Caco-2 (cell line): ENCODE measurements around the gene CXCL12. TPM values are rescaled to one million over a fixed set of nuclear protein-coding genes. Genes with fewer than 3 reads are reported as not detected.

Experiments
- BruUV-seq: library from RNA; stranded (reverse); fragments of 400-500 nt; replicated peaks from 2 replicates; lab custom pipeline; 2021; lab: Mats Ljungman, UMichigan
- CTCF ChIA-PET: fragments of 300-600 bp; sonication (Branson Sonifier 250); formaldehyde crosslinking; loops from one replicate; lab custom pipeline; 2022; ENCODE audit warnings: antibody characterized with exemption; lab: Charles Lee
- POLR2A ChIA-PET: fragments of 300-600 bp; sonication (Branson Sonifier 250); formaldehyde crosslinking; loops from one replicate; lab custom pipeline; 2022; ENCODE audit warnings: antibody characterized with exemption; lab: Charles Lee
- DNase-seq, 2 experiments: peaks; one replicate each; pipeline versions ENCODE4 v3.0.0 to v3.0.0-alpha.2; 2020 to 2022
- H3K27me3 ChIP-seq: replicated peaks from 2 replicates; pipeline ENCODE4 v1.6.0; 2011; ENCODE audit warnings: low read length; ENCODE audit not compliant: control insufficient read depth, insufficient read depth
- H3K36me3 ChIP-seq: 2 replicates; pipeline ENCODE4 v1.5.1; 2011; ENCODE audit warnings: low read length; ENCODE audit not compliant: control insufficient read depth, insufficient read depth
- H3K4me1 ChIP-seq: fragments of 250-450 bp; sonication (Bioruptor Pico); 2 replicates; pipeline ENCODE4 v1.5.1; 2020; ENCODE audit warnings: mild to moderate bottlenecking
- H3K4me3 ChIP-seq: 2 replicates; pipeline ENCODE4 v1.5.1; 2011; ENCODE audit warnings: low read depth, mild to moderate bottlenecking, control low read depth, low read length
- H3K9me3 ChIP-seq: fragments of 250-450 bp; sonication (Bioruptor Pico); 2 replicates; pipeline ENCODE4 v1.5.1; 2020; ENCODE audit warnings: mild to moderate bottlenecking, moderate library complexity
- H3K27ac Mint-ChIP-seq: one replicate; pipeline ENCODE4 v1.8.0; 2022; ENCODE audit warnings: mixed read lengths; ENCODE audit not compliant: unreplicated experiment
- H3K27me3 Mint-ChIP-seq: one replicate; pipeline ENCODE4 v1.8.0; 2022; ENCODE audit warnings: mixed read lengths; ENCODE audit not compliant: insufficient read depth, unreplicated experiment
- H3K36me3 Mint-ChIP-seq: one replicate; pipeline ENCODE4 v1.8.0; 2022; ENCODE audit warnings: mild to moderate bottlenecking, mixed read lengths; ENCODE audit not compliant: insufficient read depth, unreplicated experiment
- H3K4me1 Mint-ChIP-seq: one replicate; pipeline ENCODE4 v1.8.0; 2022; ENCODE audit warnings: low read depth, mixed read lengths; ENCODE audit not compliant: unreplicated experiment
- H3K4me3 Mint-ChIP-seq: one replicate; pipeline ENCODE4 v1.8.0; 2022; ENCODE audit warnings: mild to moderate bottlenecking, moderate library complexity, mixed read lengths; ENCODE audit not compliant: unreplicated experiment
- H3K9me3 Mint-ChIP-seq: one replicate; pipeline ENCODE4 v1.8.0; 2022; ENCODE audit warnings: mixed read lengths; ENCODE audit not compliant: unreplicated experiment
- CTCF ChIP-seq, 2 experiments: fragments of 200-600 bp in 1 of 2; IDR thresholded peaks; 1 replicate in 1 of 2; 2 replicates in 1 of 2; pipeline versions ENCODE4 v1.5.1 to v1.8.0; 2011 to 2022; ENCODE audit warnings: antibody characterized with exemption in 1 of 2, control low read depth in 1 of 2, inconsistent platforms in 1 of 2, low read depth in 1 of 2, low read length in 1 of 2, mild to moderate bottlenecking in 1 of 2, moderate library complexity in 1 of 2; ENCODE audit not compliant: insufficient read depth in 1 of 2, severe bottlenecking in 1 of 2, unreplicated experiment in 1 of 2
- intact Hi-C: fragments of 100-400 bp; cut with micrococcal nuclease; formaldehyde crosslinking; loops from one replicate; pipeline ENCODE4 v1.10.0; 2022; ENCODE audit not compliant: unreplicated experiment
- total RNA-seq: library from RNA; stranded (reverse); gene quantifications from 2 replicates; pipeline ENCODE4 v1.2.3, GENCODE V29; 2022

Gene CXCL12
- total RNA-seq, 1 experiment from 2014 or later, result 0.27 TPM

GRCh38 chr10:44398747-44399658 is 14.1 kb upstream of the CXCL12 start:
- H3K9me3 ChIP-seq, result 0 out of 2 replicates have a peak, but pooled peaks cover 3% of the 10 kb centered on the region
- no peaks in the 10 kb centered on the region for H3K36me3 ChIP-seq
- H3K36me3 Mint-ChIP-seq, result no peaks in the 10 kb centered on the region
- peaks cover 15% of the 10 kb centered on the region for H3K27me3 Mint-ChIP-seq
- intact Hi-C loops, result loop anchor here (10.0 kb wide), 1 partner anchor 186 kb away; no protein-coding TSS in a partner anchor
- no peak for DNase-seq
- no peak overlapping the region for H3K4me3 Mint-ChIP-seq
- no TSS peak for BruUV-seq
- H3K27me3 ChIP-seq, result no peaks in the 10 kb centered on the region
- no peaks in the 10 kb centered on the region for H3K4me1 ChIP-seq
- H3K9me3 Mint-ChIP-seq, result no peaks in the 10 kb centered on the region
- ChIA-PET POLR2A (no interaction called here), CTCF (interaction anchor here (1.1 kb wide), 1 partner anchor 12 kb away, joined by 3 read pairs; no protein-coding TSS in a partner anchor)
- TF ChIP-seq CTCF (IDR thresholded peaks at IDR 0.05; ENCODE audit: insufficient read depth in 1 of 2, low read depth in 1 of 2, low read length in 1 of 2, severe bottlenecking in 1 of 2, unreplicated experiment in 1 of 2), result no peak
- H3K4me3 ChIP-seq, result no peak overlapping the region
- no peaks in the 10 kb centered on the region for H3K4me1 Mint-ChIP-seq
- no peak overlapping the region for H3K27ac Mint-ChIP-seq

- H3K27me3 Mint-ChIP-seq, result peaks cover 15% of the 10 kb centered on the region
- Histone ChIP-seq H3K36me3 (no peaks in the 10 kb centered on the region), H3K4me1 (0 out of 2 replicates have a peak, but pooled peaks cover 2% of the 10 kb centered on the region), H3K4me3 (no peak overlapping the region), H3K27me3 (no peaks in the 10 kb centered on the region), H3K9me3 (0 out of 2 replicates have a peak, but pooled peaks cover 3% of the 10 kb centered on the region)
- H3K9me3 Mint-ChIP-seq, result no peaks in the 10 kb centered on the region
- no peak for DNase-seq
- no peaks in the 10 kb centered on the region for H3K36me3 Mint-ChIP-seq
- TF ChIP-seq CTCF (IDR thresholded peaks at IDR 0.05; ENCODE audit: insufficient read depth in 1 of 2, low read depth in 1 of 2, low read length in 1 of 2, severe bottlenecking in 1 of 2, unreplicated experiment in 1 of 2), result no peak
- CTCF ChIA-PET, result interaction anchor here (1.1 kb wide), 1 partner anchor 11 kb away, joined by 3 read pairs; no protein-coding TSS in a partner anchor
- no peak overlapping the region for H3K27ac Mint-ChIP-seq
- H3K4me1 Mint-ChIP-seq, result no peaks in the 10 kb centered on the region
- POLR2A ChIA-PET, result no interaction called here
- no peak overlapping the region for H3K4me3 Mint-ChIP-seq
- intact Hi-C loops, result loop anchor here (10.0 kb wide), 1 partner anchor 187 kb away; no protein-coding TSS in a partner anchor
- no TSS peak for BruUV-seq
These were observed 13.4 kb upstream of the CXCL12 start for GRCh38 chr10:44398271-44398670.

- 0 out of 2 replicates have a peak, but pooled peaks cover 3% of the 10 kb centered on the region for H3K9me3 ChIP-seq
- Mint-ChIP-seq H3K27me3 (peaks cover 15% of the 10 kb centered on the region), H3K36me3 (no peaks in the 10 kb centered on the region), H3K9me3 (no peaks in the 10 kb centered on the region), H3K4me3 (no peak overlapping the region), H3K27ac (no peak overlapping the region), H3K4me1 (no peaks in the 10 kb centered on the region)
- H3K36me3 ChIP-seq, result no peaks in the 10 kb centered on the region
- no TSS peak for BruUV-seq
- TF ChIP-seq CTCF (IDR thresholded peaks at IDR 0.05; ENCODE audit: insufficient read depth in 1 of 2, low read depth in 1 of 2, low read length in 1 of 2, severe bottlenecking in 1 of 2, unreplicated experiment in 1 of 2), result no peak
- no peaks in the 10 kb centered on the region for H3K27me3 ChIP-seq
- no peak for DNase-seq
- ChIA-PET POLR2A (no interaction called here), CTCF (interaction anchor here (1.1 kb wide), 1 partner anchor 11 kb away, joined by 3 read pairs; no protein-coding TSS in a partner anchor)
- H3K4me1 ChIP-seq, result 0 out of 2 replicates have a peak, but pooled peaks cover 7% of the 10 kb centered on the region
- intact Hi-C loops, result loop anchor here (10.0 kb wide), 1 partner anchor 187 kb away; no protein-coding TSS in a partner anchor
- H3K4me3 ChIP-seq, result no peak overlapping the region
These were observed 12.8 kb upstream of the CXCL12 start for GRCh38 chr10:44397476-44398225.
